Activated T-helper 17 cell treated with anti-CD3 and anti-CD28 coated beads, Interleukin-2, amount 50 U/mL, for 72 hours (primary cell): ENCODE measurements around the gene ESYT2. TPM values are rescaled to one million over a fixed set of nuclear protein-coding genes. Genes with fewer than 3 reads are reported as not detected.
A peak's percentile ranks its signal among the peaks of the same experiment; 100 is the strongest.
"Not testable (repeated sequence)": the region's sequence is repeated elsewhere in the genome, so short reads cannot be mapped to it uniquely, and the experiment has no call there.

ENCODE experiments used
- ATAC-seq: fragments of 150-1000 bp; cut with Tn5 transposase; replicated peaks from 2 replicates; pipeline ENCODE4 v1.10.0; 2021; ENCODE audit warnings: mild to moderate bottlenecking, moderate library complexity
- H3K27ac Mint-ChIP-seq: one replicate; pipeline ENCODE4 v1.8.0; 2022; ENCODE audit warnings: mixed read lengths
- H3K27me3 Mint-ChIP-seq: one replicate; pipeline ENCODE4 v1.8.0; 2022; ENCODE audit warnings: mixed read lengths
- H3K36me3 Mint-ChIP-seq: one replicate; pipeline ENCODE4 v1.8.0; 2022; ENCODE audit warnings: low read depth, mild to moderate bottlenecking, mixed read lengths
- H3K4me1 Mint-ChIP-seq: one replicate; pipeline ENCODE4 v1.8.0; 2022; ENCODE audit warnings: mixed read lengths
- H3K4me3 Mint-ChIP-seq: one replicate; pipeline ENCODE4 v1.8.0; 2022; ENCODE audit warnings: mild to moderate bottlenecking, mixed read lengths
- H3K9me3 Mint-ChIP-seq: one replicate; pipeline ENCODE4 v1.8.0; 2022; ENCODE audit warnings: mixed read lengths
- total RNA-seq, 2 donors: library from RNA; stranded (reverse); gene quantifications; one replicate each; pipeline ENCODE4 v1.2.3, GENCODE V29; 2022

The ESYT2 gene, protein sequence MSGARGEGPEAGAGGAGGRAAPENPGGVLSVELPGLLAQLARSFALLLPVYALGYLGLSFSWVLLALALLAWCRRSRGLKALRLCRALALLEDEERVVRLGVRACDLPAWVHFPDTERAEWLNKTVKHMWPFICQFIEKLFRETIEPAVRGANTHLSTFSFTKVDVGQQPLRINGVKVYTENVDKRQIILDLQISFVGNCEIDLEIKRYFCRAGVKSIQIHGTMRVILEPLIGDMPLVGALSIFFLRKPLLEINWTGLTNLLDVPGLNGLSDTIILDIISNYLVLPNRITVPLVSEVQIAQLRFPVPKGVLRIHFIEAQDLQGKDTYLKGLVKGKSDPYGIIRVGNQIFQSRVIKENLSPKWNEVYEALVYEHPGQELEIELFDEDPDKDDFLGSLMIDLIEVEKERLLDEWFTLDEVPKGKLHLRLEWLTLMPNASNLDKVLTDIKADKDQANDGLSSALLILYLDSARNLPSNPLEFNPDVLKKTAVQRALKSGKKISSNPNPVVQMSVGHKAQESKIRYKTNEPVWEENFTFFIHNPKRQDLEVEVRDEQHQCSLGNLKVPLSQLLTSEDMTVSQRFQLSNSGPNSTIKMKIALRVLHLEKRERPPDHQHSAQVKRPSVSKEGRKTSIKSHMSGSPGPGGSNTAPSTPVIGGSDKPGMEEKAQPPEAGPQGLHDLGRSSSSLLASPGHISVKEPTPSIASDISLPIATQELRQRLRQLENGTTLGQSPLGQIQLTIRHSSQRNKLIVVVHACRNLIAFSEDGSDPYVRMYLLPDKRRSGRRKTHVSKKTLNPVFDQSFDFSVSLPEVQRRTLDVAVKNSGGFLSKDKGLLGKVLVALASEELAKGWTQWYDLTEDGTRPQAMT
- 100 to 1,000 TPM in 1 of 2 donors, 10 to 100 TPM in 1; 63.0 to 119 TPM for total RNA-seq

DNA sequence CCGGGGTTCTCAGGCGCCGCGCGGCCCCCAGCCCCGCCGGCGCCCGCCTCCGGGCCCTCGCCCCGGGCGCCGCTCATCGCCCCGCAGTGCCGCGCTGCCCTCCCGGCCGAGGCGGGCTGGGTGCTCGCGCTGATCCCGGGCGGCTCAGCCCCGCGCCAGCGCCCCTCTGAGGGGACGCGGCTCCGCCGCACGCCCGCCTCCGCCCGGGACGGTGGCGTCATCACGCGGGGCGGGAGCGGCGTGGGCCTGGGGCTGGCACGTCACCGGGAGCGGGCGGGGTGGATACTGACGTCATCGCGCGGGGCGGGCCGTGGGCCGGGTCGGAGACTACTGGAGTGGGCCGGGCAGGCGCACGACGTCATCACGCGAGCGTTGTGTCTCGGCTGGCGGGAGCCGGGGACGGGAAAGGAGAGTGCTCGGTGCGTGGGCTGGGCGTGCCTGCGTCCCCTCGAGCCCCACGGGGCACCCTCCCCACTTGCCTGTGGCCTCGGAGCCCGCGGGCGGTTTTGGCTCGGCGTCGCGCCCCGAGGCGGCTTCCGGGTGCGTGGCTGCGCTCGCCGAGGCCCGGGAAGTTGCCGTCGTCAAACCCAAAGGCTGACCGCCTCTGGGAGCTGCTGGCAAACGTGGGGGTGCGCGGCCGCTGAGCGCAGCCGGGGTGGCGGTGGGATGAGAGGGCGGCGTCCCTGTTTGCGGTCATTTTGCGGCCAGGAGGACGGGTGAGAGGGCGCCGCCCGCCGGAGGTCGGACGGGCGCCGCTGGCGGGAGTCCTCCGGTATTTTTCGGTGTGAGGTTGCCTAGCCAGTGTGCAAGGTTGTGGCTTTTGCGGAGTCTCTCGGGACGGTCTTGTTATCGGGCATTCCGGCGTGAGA, at the start of gene ESYT2:
Gene ESYT2, minus strand, starts transcription at position 168 of the 869 bp plus-strand sequence. Its CDS starts 91 bp downstream, at position 77.
- peaks cover 32% of the 10 kb centered on the region for H3K36me3 Mint-ChIP-seq
- peak within 1 kb of the TSS; percentile 84 for H3K4me3 Mint-ChIP-seq
- ATAC-seq, result peak; percentile 87
- H3K27ac Mint-ChIP-seq, result peak within 1 kb of the TSS; percentile 89
- H3K4me1 Mint-ChIP-seq, result peaks cover 12% of the 10 kb centered on the region
- no peaks in the 10 kb centered on the region for H3K9me3 Mint-ChIP-seq
- no peaks in the 10 kb centered on the region for H3K27me3 Mint-ChIP-seq

DNA sequence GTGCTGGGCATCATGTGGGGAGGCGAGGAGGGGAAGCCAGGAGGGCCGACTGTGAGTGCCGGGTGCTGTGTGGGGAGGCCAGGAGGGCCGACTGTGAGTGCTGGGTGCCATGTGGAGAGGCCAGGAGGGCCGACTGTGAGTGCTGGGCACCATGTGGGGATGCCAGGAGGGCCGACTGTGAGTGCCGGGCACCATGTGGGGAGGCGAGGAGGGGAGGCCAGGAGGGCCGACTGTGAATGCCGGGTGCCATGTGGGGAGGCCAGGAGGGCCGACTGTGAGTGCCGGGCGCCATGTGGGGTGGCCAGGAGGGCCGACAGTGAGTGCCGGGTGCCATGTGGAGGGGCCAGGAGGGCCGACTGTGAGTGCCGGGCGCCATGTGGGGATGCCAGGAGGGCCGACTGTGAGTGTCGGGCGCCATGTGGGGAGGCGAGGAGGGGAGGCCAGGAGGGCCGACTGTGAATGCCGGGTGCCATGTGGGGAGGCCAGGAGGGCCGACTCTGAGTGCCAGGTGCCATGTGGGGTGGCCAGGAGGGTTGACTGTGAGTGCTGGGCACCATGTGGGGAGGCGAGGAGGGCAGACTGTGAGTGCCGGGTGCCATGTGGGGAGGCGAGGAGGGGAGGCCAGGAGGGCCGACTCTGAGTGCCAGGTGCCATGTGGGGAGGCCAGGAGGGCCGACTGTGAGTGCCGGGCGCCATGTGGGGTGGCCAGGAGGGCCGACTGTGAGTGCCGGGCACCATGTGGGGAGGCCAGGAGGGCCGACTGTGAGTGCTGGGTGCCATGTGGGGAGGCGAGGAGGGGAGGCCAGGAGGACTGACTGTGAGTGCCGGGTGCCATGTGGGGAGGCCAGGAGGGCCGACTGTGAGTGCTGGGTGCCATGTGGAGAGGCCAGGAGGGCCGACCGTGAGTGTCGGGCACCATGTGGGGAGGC, 49.1 kb upstream of the ESYT2 start:
- not testable (repeated sequence) for H3K4me3 Mint-ChIP-seq, H3K9me3 Mint-ChIP-seq, H3K4me1 Mint-ChIP-seq, H3K27me3 Mint-ChIP-seq, ATAC-seq
- Mint-ChIP-seq H3K27ac (peak overlapping the region; percentile 4), H3K36me3 (peaks cover 88% of the 10 kb centered on the region)

DNA sequence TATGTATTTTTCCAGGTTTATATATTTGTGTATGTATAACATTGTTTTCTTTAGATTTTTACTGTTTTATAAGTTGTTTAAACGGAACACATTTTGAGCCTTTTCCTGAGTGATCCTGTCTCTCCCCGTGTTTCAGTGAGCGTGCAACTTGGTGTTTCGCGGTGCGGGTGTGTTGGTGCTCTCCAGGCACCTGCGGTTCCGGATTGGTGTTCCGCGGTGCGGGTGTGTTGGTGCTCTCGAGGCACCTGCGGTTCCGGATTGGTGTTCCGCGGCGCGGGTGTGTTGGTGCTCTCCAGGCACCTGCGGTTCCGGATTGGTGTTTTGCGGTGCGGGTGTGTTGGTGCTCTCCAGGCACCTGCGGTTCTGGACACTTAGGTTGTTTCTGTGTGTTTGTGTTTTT, 47.7 kb upstream of the ESYT2 start:
- no peak for ATAC-seq
- Mint-ChIP-seq H3K4me1 (no peaks in the 10 kb centered on the region), H3K36me3 (peaks cover 82% of the 10 kb centered on the region), H3K9me3 (no peaks in the 10 kb centered on the region), H3K4me3 (no peak overlapping the region), H3K27me3 (no peaks in the 10 kb centered on the region), H3K27ac (no peak overlapping the region)

DNA sequence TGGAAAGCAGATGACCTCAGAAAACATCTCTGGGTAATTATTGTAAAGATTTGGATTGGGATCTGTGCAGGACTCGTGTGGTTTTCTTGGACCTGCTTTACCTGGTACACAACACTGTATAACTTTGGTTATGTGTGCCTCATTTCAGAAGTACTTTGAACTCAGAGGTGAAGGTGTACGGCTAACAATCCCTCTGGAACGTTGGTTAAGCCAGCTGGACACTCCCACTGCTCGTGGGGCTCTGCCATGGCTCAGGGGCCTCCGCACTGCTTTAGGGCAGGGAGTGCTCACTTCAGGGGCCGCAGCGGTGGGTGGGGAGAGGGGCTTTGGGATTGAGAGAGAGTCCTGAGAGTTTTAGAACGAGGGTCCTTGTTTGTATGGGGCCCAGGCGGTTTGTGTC, 40.6 kb upstream of the ESYT2 start:
- Mint-ChIP-seq H3K4me3 (no peak overlapping the region), H3K27ac (no peak overlapping the region), H3K27me3 (no peaks in the 10 kb centered on the region), H3K9me3 (no peaks in the 10 kb centered on the region), H3K4me1 (peaks cover 18% of the 10 kb centered on the region), H3K36me3 (peaks cover 32% of the 10 kb centered on the region)
- no peak for ATAC-seq

DNA sequence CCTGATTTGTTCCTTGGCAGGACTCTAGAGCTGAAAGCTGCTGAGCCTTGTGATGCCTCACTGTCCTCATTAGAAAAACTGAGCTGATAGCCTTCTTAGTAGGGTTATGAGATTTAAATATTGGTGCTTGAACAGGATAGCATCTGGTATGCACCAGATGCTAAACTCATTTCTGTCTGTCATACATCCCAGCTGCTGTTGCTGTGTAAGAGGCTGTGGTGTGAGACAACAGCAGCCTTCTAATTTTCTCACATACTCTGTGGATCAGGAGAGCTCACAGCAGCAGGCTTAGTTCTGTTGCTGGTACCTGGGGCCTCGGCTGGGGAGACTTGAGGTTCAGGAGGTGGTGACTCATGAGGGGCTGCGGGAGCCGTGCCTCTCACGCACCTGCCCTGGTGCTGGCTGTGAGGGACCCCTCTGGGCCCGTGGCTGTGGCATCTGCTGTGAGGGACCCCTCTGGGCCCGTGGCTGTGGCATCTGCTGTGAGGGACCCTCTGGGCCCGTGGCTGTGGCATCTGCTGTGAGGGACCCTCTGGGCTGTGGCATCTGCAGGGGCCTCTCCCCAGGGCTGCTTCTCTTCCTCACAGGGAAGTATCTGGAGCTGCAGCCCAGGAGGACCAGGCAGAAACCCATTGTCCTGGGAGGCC, 39.6 kb upstream of the ESYT2 start:
- H3K27me3 Mint-ChIP-seq, result no peaks in the 10 kb centered on the region
- no peak for ATAC-seq

DNA sequence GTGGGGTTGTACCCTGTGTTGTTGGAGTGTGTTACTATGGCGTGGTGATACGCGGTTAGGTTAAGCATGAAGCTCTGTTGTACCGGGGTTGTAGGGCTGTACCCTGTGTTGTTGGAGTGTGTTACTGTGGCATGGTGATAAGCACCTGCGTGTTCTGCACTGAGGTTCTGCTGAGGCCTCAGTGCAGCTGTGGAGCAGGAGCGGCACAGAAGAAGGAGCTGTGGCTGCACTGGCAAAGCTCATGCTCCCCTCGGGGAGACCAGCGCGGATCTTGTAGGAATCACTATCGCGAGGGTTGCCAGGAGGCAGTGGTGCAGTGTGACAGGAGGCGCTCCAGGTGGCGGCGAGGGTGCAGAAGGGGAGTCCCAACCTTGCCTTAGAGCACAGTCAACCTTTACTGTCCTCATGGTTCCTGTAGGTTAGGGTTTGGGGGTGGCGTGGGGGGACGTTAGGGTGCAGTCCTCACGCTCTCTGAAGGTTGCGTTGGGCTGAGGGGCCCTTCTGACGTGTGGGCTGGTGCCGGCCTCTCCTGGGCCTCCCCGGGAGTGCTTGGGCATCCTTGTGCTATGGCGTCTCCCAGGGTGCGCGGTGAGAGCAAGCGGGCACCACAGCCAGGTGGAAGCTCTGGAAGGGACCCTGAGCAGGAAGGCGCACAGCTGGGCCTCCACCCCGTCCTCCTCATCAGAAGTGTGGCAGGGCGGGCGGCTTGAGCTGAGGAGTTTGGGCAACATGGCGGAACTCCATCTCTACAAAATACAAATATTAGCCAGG, 38.1 kb upstream of the ESYT2 start:
- ATAC-seq, result no peak
- H3K4me1 Mint-ChIP-seq, result peaks cover 27% of the 10 kb centered on the region
- no peaks in the 10 kb centered on the region for H3K27me3 Mint-ChIP-seq
- H3K36me3 Mint-ChIP-seq, result peaks cover 37% of the 10 kb centered on the region
- peak overlapping the region; percentile 53 for H3K27ac Mint-ChIP-seq
- H3K9me3 Mint-ChIP-seq, result no peaks in the 10 kb centered on the region
- H3K4me3 Mint-ChIP-seq, result no peak overlapping the region

More for the DNA sequence above, 39.6 kb upstream of the ESYT2 start:
- H3K4me1 Mint-ChIP-seq, result peaks cover 27% of the 10 kb centered on the region
- H3K9me3 Mint-ChIP-seq, result no peaks in the 10 kb centered on the region
- no peak overlapping the region for H3K4me3 Mint-ChIP-seq
- H3K36me3 Mint-ChIP-seq, result peaks cover 32% of the 10 kb centered on the region
- H3K27ac Mint-ChIP-seq, result no peak overlapping the region

DNA sequence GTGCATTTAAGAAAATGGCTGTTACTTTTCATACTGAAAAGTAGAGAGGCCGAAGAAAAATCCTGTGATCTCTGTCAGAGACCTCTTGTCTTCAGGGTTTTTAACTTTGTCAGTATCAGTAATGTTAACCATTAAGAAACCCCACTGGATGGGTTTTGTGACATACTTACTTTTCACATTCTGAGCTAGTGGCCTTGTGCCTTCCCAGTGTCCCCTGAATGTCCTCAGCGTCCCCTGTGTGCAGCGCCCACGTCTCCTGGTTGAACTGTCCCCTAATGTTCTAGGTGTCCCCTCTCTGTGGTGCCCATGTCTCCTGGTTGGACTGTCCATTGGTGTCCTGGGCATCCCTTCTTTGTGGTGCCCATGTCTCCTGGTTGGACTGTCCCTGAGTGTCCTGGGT, 36.7 kb upstream of the ESYT2 start:
- peaks cover 24% of the 10 kb centered on the region for H3K4me1 Mint-ChIP-seq
- no peak for ATAC-seq
- no peak overlapping the region for H3K4me3 Mint-ChIP-seq
- no peaks in the 10 kb centered on the region for H3K9me3 Mint-ChIP-seq
- H3K27me3 Mint-ChIP-seq, result no peaks in the 10 kb centered on the region
- H3K27ac Mint-ChIP-seq, result no peak overlapping the region
- H3K36me3 Mint-ChIP-seq, result peaks cover 23% of the 10 kb centered on the region

DNA sequence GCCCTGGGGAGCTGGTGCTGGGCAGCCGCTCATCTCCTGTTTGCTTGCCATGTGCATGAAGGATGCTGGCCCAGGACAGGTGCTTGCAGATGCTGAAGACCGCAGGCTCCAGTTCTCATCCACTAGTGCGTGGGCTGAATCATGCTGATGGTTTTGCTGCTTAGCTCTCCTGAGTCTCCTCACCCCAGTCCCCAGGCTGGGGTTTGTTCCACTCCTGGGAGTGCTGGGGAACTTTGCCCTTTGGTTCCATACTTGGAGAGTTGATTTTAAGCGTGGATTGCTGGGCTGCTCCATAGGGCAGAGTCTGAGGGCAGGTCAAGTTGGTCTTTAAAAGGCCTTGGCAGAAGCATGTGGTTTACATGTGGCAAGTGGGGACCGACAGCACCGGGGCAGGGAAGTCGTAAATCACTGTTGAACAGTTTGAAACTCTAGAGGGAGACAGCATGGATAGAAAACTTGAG, 36.2 kb upstream of the ESYT2 start:
- H3K9me3 Mint-ChIP-seq, result no peaks in the 10 kb centered on the region
- H3K4me1 Mint-ChIP-seq, result peaks cover 22% of the 10 kb centered on the region
- peak overlapping the region; percentile 99 for H3K27ac Mint-ChIP-seq
- peaks cover 18% of the 10 kb centered on the region for H3K36me3 Mint-ChIP-seq
- no peaks in the 10 kb centered on the region for H3K27me3 Mint-ChIP-seq
- peak overlapping the region; percentile 98 for H3K4me3 Mint-ChIP-seq
- ATAC-seq, result no peak

DNA sequence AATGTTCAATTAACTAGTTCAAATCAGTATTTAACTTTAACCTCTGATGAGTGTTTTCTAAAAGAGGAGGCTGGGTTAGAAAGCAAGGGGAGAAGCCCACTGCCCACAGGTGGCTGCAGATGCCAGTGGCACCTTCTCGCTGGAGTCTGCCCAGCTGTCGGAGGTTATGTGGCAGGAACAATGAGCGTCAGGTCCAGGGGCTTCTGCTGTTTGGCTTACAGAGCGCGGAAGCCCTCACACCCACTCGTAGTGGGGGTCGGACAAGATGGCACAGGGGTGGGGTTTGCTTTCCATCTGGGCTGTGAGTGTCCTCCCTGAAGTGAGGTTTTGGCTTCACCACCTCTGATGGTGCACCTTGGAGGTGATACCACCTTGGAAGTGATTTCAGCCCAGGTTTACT, 35.5 kb upstream of the ESYT2 start:
- H3K27me3 Mint-ChIP-seq, result no peaks in the 10 kb centered on the region
- H3K4me1 Mint-ChIP-seq, result peaks cover 22% of the 10 kb centered on the region
- H3K27ac Mint-ChIP-seq, result peak overlapping the region; percentile 99
- no peak for ATAC-seq
- peak overlapping the region; percentile 98 for H3K4me3 Mint-ChIP-seq
- peaks cover 18% of the 10 kb centered on the region for H3K36me3 Mint-ChIP-seq
- no peaks in the 10 kb centered on the region for H3K9me3 Mint-ChIP-seq

DNA sequence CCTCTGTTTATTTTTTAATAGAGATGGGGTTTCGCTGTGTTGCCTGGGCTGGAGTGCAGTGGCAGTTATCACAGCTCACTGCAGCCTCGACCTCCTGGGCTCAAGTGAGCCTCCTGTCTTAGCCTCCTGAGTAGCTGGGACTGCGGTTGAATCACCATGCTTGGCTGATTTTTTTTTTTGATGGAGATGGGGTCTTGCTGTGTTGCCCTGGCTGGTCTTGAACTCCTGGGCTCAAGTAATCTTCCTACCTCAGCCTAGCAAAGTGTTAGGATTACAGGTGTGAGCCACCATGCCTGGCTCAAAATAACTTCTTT, 35.2 kb upstream of the ESYT2 start:
- Mint-ChIP-seq H3K27me3 (no peaks in the 10 kb centered on the region), H3K27ac (peak overlapping the region; percentile 99), H3K4me3 (peak overlapping the region; percentile 98), H3K4me1 (peaks cover 22% of the 10 kb centered on the region), H3K36me3 (peaks cover 18% of the 10 kb centered on the region), H3K9me3 (no peaks in the 10 kb centered on the region)
- no peak for ATAC-seq

DNA sequence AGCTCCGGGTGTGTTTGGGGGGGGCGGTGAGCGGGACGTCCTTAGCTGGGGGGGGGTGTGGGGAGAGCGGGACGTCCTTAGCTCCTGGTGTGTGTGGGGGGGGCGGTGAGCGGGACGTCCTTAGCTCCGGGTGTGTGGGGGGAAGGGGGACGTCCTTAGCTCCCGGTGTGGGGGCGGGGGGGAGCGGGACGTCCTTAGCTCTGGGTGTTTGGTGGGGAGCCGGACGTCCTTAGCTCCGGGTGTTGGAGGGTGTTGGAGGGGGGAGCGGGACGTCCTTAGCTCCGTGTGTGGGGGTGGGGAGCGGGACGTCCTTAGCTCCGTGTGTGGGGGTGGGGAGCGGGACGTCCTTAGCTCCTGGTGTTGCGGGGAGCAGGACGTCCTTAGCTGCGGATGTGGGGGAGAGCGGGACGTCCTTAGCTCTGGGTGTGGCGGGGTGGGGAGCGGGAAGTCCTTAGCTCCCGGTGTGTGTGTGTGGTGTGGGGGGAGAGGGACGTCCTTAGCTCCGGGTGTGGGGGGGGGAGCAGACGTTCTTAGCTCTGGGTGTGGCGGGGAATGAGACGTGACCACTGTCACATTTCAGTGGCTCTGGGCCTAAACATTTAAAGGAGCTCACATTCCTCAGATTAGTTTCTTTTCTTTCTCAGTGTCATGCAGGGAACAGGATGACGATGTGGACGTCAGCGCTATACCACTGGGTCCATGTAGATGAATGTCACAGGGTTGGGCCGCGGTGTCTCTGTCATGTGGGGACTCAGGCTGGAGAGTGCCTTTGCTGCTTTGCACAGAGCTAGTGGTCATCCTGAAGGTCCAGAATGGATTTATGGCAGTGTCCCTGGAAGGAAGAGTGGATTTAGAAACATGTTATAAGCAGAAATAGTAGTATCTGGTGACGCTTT, 34.5 kb upstream of the ESYT2 start:
- H3K36me3 Mint-ChIP-seq, result peaks cover 18% of the 10 kb centered on the region
- H3K4me3 Mint-ChIP-seq, result peak overlapping the region; percentile 98
- ATAC-seq, result peak; percentile 83
- H3K27me3 Mint-ChIP-seq, result no peaks in the 10 kb centered on the region
- H3K4me1 Mint-ChIP-seq, result peaks cover 26% of the 10 kb centered on the region
- H3K9me3 Mint-ChIP-seq, result no peaks in the 10 kb centered on the region
- H3K27ac Mint-ChIP-seq, result peak overlapping the region; percentile 99
